GM12873 (cell line): ENCODE results near the gene MAP3K8.

Source experiments
- TF ChIP-seq, protein P1 (sequence below): IDR thresholded peaks from 2 replicates; pipeline ENCODE4 v1.5.1; 2012; ENCODE audit warnings: low read depth, mild to moderate bottlenecking, moderate library complexity, low read length, control low read depth; ENCODE audit not compliant: insufficient read depth; ENCODE audit errors: missing control alignments

The MAP3K8 gene

DNA sequence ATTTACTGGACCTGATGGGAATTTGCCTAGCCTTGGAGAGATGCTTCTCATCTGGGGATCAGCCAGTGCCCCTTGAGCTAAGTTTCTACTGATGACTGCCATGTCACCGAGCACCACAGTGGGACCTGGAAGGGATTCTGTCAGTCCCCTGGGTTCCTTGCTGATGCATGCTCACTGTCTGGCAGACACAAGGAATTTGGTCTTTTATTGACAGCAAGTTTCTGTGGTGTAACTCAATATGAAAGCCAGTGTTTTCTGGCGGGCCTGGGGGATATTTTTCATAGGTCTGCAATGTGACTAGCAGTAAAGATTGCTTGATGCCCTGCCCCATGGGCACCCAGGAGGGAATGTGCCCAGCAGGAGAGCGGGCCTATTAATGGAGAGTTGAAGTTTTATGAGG, 30.7 kb downstream of the MAP3K8 start:
- TF ChIP-seq, protein P1, sequence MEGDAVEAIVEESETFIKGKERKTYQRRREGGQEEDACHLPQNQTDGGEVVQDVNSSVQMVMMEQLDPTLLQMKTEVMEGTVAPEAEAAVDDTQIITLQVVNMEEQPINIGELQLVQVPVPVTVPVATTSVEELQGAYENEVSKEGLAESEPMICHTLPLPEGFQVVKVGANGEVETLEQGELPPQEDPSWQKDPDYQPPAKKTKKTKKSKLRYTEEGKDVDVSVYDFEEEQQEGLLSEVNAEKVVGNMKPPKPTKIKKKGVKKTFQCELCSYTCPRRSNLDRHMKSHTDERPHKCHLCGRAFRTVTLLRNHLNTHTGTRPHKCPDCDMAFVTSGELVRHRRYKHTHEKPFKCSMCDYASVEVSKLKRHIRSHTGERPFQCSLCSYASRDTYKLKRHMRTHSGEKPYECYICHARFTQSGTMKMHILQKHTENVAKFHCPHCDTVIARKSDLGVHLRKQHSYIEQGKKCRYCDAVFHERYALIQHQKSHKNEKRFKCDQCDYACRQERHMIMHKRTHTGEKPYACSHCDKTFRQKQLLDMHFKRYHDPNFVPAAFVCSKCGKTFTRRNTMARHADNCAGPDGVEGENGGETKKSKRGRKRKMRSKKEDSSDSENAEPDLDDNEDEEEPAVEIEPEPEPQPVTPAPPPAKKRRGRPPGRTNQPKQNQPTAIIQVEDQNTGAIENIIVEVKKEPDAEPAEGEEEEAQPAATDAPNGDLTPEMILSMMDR: no peak

DNA sequence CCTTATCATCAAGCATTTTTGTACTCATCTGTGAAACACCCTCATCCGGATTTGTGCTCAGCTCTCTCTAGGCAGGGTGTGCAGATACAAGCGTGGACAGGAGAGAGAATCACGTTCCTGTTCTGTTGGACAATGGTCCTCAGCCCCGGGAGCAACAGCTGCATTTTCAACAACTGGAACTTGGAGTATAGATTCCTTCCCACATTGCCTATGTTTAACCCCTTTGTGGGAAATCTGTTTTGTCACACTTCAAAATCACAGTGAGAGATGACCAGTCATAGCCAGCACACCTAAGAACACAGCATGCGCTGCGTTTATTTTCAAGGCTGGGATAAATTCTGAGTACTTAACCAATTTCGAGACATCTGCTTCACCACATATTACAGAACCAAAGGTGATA, 32.5 kb downstream of the MAP3K8 start:
- TF ChIP-seq, protein P1: no peak

DNA sequence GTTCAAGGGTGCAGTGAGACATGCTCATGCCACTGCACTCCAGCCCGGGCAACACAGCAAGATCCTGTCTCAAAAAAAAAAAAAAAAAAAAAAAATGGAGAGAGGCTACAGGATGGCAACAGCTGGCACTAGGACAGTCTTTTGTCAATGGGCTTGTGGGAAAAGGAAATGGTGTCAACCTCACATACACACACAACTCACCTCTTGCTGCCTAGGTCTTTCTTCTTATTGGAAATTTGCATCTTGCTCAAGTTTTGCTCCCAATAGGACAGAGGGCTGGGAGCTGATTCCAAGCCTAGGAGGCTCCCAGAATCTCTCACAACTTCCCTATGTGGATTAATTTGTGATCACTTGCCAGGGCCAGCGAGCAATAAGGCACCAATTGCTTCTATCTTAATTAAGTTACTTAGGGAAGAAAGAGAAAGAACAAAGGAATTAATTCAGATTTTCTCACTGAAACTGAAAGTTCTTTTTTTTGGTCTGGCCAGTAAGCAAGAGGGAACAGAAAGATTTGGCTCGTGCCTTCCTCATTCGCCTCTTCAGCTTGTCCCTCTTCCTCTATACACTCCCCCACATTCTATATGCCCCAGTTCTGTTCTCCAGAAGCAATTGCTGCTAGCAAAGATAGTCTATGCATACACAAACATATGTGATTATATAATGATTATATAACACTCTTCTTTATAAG, 33.8 kb downstream of the MAP3K8 start:
- TF ChIP-seq, protein P1: no peak

DNA sequence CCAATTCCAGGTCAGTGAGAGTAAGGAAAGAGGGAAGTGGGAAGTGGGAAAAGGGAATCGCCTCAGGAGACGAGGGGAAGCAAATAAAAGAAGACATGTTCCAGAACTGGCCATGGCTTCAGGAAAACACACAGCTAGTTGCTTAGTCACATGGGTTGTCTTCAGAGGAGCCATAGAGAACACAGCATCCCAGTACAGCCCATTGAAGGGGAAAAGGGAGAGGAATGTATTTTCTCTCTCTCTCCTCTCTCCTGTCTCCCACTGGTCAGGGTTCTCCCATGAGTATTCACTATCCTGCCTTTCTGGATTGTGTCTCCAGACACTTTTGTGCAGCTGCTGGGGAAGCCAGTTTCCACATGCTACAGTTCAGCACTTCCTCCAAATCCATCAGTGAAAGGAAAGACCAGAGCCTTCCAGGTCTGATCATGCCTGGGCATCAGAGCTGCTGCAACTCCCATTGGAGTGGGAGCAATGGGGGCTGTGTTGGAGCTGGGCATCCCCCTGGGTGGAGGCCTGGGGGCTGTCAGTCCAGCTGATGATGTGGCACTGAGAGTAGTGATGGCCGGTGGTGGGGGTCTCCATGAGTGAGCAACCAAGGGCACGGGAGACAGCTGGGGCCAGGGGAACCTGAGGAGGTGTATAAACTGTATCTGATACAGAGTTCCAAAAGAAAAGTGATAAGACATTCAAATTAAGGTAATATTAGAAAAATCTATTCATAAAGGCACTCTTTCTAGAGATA, 38.6 kb downstream of the MAP3K8 start:
- TF ChIP-seq, protein P1: no peak

DNA sequence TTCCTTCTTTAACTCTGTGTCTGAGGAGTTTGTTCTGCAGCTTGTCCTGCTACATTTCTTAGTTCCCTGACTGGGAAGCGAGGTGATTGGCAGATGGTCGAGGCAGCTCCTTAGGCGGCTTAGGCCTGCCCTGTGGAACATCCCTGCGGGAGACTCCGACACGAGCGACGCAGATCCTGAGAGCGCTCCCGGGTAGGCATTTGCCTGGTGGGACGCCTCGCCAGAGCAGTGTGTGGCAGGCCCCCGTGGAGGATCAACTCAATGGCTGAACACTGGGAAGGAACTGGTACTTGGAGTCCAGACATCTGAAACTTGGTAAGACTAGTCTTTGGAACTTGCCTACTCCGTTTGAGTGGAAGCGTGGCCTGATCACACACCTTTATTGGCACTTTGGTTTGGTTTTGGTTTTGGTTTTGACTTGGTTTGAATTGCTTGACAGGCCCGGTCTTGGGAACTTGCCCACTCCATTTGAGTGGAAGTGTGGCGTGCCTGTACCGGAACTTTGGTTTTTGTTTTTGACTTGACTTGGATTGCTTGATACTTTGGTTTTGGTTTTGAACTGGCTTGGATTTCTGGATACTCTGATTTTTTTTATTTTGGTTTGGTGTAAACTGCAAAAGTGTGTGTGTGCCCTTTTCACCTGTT, 42.6 kb downstream of the MAP3K8 start:
- TF ChIP-seq, protein P1: no peak

DNA sequence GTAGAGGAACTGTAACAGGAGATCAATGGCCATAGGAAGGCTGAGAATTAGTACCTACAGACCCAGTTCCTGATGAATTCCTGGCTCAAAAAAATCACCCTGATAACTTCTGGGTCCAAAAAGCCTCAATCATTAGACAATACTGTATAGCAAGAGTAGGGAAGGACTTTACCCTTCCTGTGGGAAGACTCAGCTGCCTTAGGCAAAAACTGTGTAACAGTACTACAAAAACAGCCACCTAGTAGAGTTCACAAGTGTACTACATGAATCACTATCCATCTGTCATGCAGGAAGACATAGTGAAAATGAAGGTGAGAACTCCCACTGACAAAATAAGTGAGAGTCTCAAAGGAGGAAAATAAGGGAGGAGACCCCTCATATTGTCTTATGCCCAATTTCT, 47.6 kb downstream of the MAP3K8 start:
- TF ChIP-seq, protein P1: no peak

DNA sequence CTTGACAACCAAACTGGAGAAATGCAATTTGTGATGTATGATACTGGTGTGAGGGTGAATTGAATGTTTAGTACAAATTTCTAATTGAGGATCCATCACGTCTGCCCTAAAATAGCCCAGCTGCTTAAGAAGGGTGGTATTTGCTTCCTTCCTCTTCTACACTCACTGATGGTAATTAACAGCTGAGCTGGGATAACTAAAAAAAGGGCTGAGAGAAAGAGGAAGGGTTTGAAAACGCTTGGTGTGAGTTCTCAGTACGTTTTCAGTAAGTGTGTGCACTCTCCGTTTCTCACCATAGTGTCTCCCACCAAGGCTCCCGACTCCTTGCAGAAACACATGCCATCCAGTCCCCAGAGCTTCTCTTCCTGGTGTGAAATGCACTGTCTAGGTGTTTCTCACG, 54.3 kb downstream of the MAP3K8 start:
- TF ChIP-seq, protein P1: no peak
